GM21529 (cell line): Measurements from ENCODE around the gene SPEM3.
"Not testable (repeated sequence)": the region's sequence is repeated elsewhere in the genome, so short reads cannot be mapped to it uniquely, and the experiment has no call there.

Experiments used
- ATAC-seq: cut with Tn5 transposase; IDR thresholded peaks from one replicate; pipeline ENCODE4 v1.9.1; 2021; ENCODE audit not compliant: unreplicated experiment

The SPEM3 gene

GRCh38 chr17:7468804-7469389 is 40.2 kb downstream of the SPEM3 start:
- ATAC-seq = no peak

GRCh38 chr17:7469843-7470242 is 41.2 kb downstream of the SPEM3 start:
- not testable (repeated sequence) for ATAC-seq

GRCh38 chr17:7470457-7470973 is 41.9 kb downstream of the SPEM3 start:
- ATAC-seq = not testable (repeated sequence)

- no peak for ATAC-seq
These were observed 43.1 kb downstream of the SPEM3 start for GRCh38 chr17:7471729-7472128.

- not testable (repeated sequence) for ATAC-seq
These were observed 46.1 kb downstream of the SPEM3 start for GRCh38 chr17:7474767-7475166.

- no peak for ATAC-seq
These were observed 47.2 kb downstream of the SPEM3 start for GRCh38 chr17:7475764-7476422.

GRCh38 chr17:7476494-7476893 is 47.8 kb downstream of the SPEM3 start:
- ATAC-seq = no peak

GRCh38 chr17:7476951-7477350 is 48.3 kb downstream of the SPEM3 start:
- no peak for ATAC-seq

GRCh38 chr17:7477392-7478275 is 49.0 kb downstream of the SPEM3 start:
- ATAC-seq = no peak

- no peak for ATAC-seq
These were observed 49.9 kb downstream of the SPEM3 start for GRCh38 chr17:7478276-7479212.

- no peak for ATAC-seq
These were observed 50.8 kb downstream of the SPEM3 start, which contains the start of gene ZBTB4 for GRCh38 chr17:7479213-7480088. TSS of gene ZBTB4 (minus strand) at chr17:7479631. CDS start at chr17:7466801, 12,830 bp downstream.

- ATAC-seq = no peak
These were observed 51.4 kb downstream of the SPEM3 start for GRCh38 chr17:7480089-7480384.

GRCh38 chr17:7481275-7481674 is 52.6 kb downstream of the SPEM3 start, which contains the start of gene SLC35G6:
TSS of gene SLC35G6 (plus strand) at chr17:7481446. CDS start at chr17:7481517, 71 bp downstream.
- not testable (repeated sequence) for ATAC-seq

GRCh38 chr17:7481842-7482741 is 53.4 kb downstream of the SPEM3 start:
- ATAC-seq = not testable (repeated sequence)
